ENCODE measurements around the gene CHST4. TPM values are rescaled to one million over a fixed set of nuclear protein-coding genes. Genes with fewer than 3 reads are reported as not detected.
"Not testable (repeated sequence)": the region's sequence is repeated elsewhere in the genome, so short reads cannot be mapped to it uniquely, and the experiment has no call there.

Gene CHST4
- polyA plus RNA-seq, 3 donors, result not detected

DNA sequence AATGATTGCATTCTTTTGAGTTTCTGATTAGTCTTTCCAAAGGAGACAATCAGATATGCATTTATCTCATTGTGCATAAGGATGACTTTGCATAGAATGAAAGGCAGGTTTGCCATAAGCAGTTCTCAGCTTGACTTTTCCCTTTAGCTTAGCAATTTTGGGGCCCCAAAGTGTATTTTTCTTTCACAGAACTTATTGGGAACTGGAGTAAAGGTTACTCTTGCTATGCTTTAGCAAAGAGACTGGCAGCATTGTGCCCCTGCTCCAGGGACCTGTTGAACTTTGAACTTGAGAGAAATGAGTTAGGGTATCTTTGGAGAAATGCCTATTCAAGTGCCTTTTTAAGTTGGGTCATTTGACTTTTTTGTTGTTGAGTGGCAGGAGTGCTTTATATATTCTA, 33.6 kb downstream of the CHST4 start:
- H3K9ac ChIP-seq (ENCODE audit: insufficient read depth, low read length, poor library complexity, severe bottlenecking), result no peak overlapping the region
- no peaks in the 10 kb centered on the region for H4K20me1 ChIP-seq (ENCODE audit: insufficient read depth, low read length)
- H3K36me3 Mint-ChIP-seq, result no peaks in the 10 kb centered on the region
- peaks cover 27% of the 10 kb centered on the region for H3K4me1 Mint-ChIP-seq
- no peak overlapping the region for H3K27ac Mint-ChIP-seq
- no peak for TF ChIP-seq CTCF (IDR thresholded peaks at IDR 0.05)
- no peaks in the 10 kb centered on the region for H3K79me2 ChIP-seq (ENCODE audit: insufficient read depth, low read length)
- intact Hi-C loops (cut with micrococcal nuclease), result no loop called here
- no peak for DNase-seq
- no peaks in the 10 kb centered on the region for H3K36me3 ChIP-seq (replicated peaks in 1 of 2; ENCODE audit: control insufficient read depth in 1 of 2, insufficient read depth in 2 of 2, low read length in 2 of 2)
- peaks cover 2 to 16% (median 3%) of the 10 kb centered on the region in 3 donors for H3K27me3 Mint-ChIP-seq (ENCODE audit: low read depth in 3 of 3)
- H3K9me3 ChIP-seq (replicated peaks in 1 of 2; ENCODE audit: control insufficient read depth in 1 of 2, insufficient read depth in 1 of 2, low read length in 2 of 2), result peaks cover 18 to 26% of the 10 kb centered on the region in 2 donors
- no peak overlapping the region for H3K27ac ChIP-seq (ENCODE audit: low read depth in 1 of 2, low read length in 2 of 2)
- H3K4me3 Mint-ChIP-seq, result no peak overlapping the region
- peaks cover 15 to 40% (median 29%) of the 10 kb centered on the region in 7 donors for H3K9me3 Mint-ChIP-seq
- no peak overlapping the region for H3K4me2 ChIP-seq (replicated peaks; ENCODE audit: extremely low read depth, low read length, poor library complexity, severe bottlenecking)
- H3K27me3 ChIP-seq (ENCODE audit: control insufficient read depth in 2 of 2, insufficient read depth in 2 of 2, low read length in 2 of 2), result no peaks in the 10 kb centered on the region
- H3K4me1 ChIP-seq (ENCODE audit: control insufficient read depth in 1 of 2, insufficient read depth in 2 of 2, low read length in 2 of 2), result peaks cover 22% of the 10 kb centered on the region in 2 donors
- no peak overlapping the region for H3K4me3 ChIP-seq (replicated peaks in 1 of 3; ENCODE audit: low read depth in 2 of 3, low read length in 3 of 3)
- H2AFZ ChIP-seq (ENCODE audit: insufficient read depth, low read depth, low read length, poor library complexity, severe bottlenecking), result no peak overlapping the region

GRCh38 chr16:71561886-71562285, 35.7 kb downstream of the CHST4 start:
- Histone ChIP-seq H3K4me1 (ENCODE audit: control insufficient read depth in 1 of 2, insufficient read depth in 2 of 2, low read length in 2 of 2) (peaks cover 27 to 29% of the 10 kb centered on the region in 2 donors), H3K9me3 (replicated peaks in 1 of 2; ENCODE audit: control insufficient read depth in 1 of 2, insufficient read depth in 1 of 2, low read length in 2 of 2) (peaks cover 18 to 26% of the 10 kb centered on the region in 2 donors)
- WGBS (ENCODE audit: insufficient coverage), result 100% methylated on average over 7 of the region's 8 CpGs
- H3K4me1 Mint-ChIP-seq, result peaks cover 31% of the 10 kb centered on the region
- H3K27me3 Mint-ChIP-seq (ENCODE audit: low read depth in 3 of 3), result peaks cover 2 to 15% (median 3%) of the 10 kb centered on the region in 3 donors
- H3K27ac Mint-ChIP-seq; H3K27me3 ChIP-seq (ENCODE audit: control insufficient read depth in 2 of 2, insufficient read depth in 2 of 2, low read length in 2 of 2); H3K4me3 ChIP-seq (replicated peaks in 1 of 3; ENCODE audit: low read depth in 2 of 3, low read length in 3 of 3); H3K79me2 ChIP-seq (ENCODE audit: insufficient read depth, low read length); H3K4me3 Mint-ChIP-seq; H3K9ac ChIP-seq (ENCODE audit: insufficient read depth, low read length, poor library complexity, severe bottlenecking); H3K27ac ChIP-seq (ENCODE audit: low read depth in 1 of 2, low read length in 2 of 2); intact Hi-C loops (cut with micrococcal nuclease); H3K36me3 Mint-ChIP-seq; H4K20me1 ChIP-seq (ENCODE audit: insufficient read depth, low read length); H3K36me3 ChIP-seq (replicated peaks in 1 of 2; ENCODE audit: control insufficient read depth in 1 of 2, insufficient read depth in 2 of 2, low read length in 2 of 2); DNase-seq; H3K4me2 ChIP-seq (replicated peaks; ENCODE audit: extremely low read depth, low read length, poor library complexity, severe bottlenecking); H2AFZ ChIP-seq (ENCODE audit: insufficient read depth, low read depth, low read length, poor library complexity, severe bottlenecking): not testable (repeated sequence)
- H3K9me3 Mint-ChIP-seq, result peaks cover 13 to 34% (median 29%) of the 10 kb centered on the region in 7 donors

All from CD14-positive monocyte (primary cell).